Right atrium auricular region (tissue), 2 donors: Measurements from ENCODE around the gene NRXN3. TPM values are rescaled to one million over a fixed set of nuclear protein-coding genes. Genes with fewer than 3 reads are reported as not detected.

Experiments used
- DNase-seq: peaks from one replicate; pipeline ENCODE4 v3.0.0-alpha.2; 2019; ENCODE audit warnings: low spot score
- H3K27ac ChIP-seq, 2 donors: fragments of 200-600 bp; sonication (generic); 1 replicate in 1 of 2; 2 replicates in 1 of 2; pipeline ENCODE4 v1.5.1; 2016 to 2019
- H3K27me3 ChIP-seq, 2 donors: fragments of 200-600 bp; sonication (generic); one replicate each; pipeline versions ENCODE4 v1.5.1 to v1.6.0; 2017 to 2019
- H3K36me3 ChIP-seq: fragments of 200-600 bp; sonication (generic); one replicate; pipeline ENCODE4 v1.5.1; 2016
- H3K4me1 ChIP-seq, 2 donors: fragments of 200-600 bp; sonication (generic); one replicate each; pipeline versions ENCODE4 v1.5.1 to v1.6.0; 2017 to 2019
- H3K4me3 ChIP-seq, 2 donors: fragments of 200-600 bp; sonication (generic); 1 replicate in 1 of 2; 2 replicates in 1 of 2; pipeline ENCODE4 v1.5.1; 2017 to 2019; ENCODE audit warnings: mild to moderate bottlenecking in 1 of 2, moderate library complexity in 1 of 2
- H3K9me3 ChIP-seq, 2 donors: fragments of 200-600 bp; sonication (generic); one replicate each; pipeline ENCODE4 v1.5.1; 2019
- total RNA-seq, 2 donors: library from RNA; depleted of rRNA; stranded (reverse); fragments of >200 nt; gene quantifications; one replicate each; pipeline ENCODE4 v1.1.0, GENCODE V29; 2016
- TF ChIP-seq, protein P1 (sequence below), 2 donors: fragments of 200-600 bp; sonication (generic); IDR thresholded peaks; one replicate each; pipeline ENCODE4 v1.5.1; 2019; ENCODE audit warnings: antibody characterized with exemption in 2 of 2

The NRXN3 gene
- total RNA-seq, 2 donors from 2014 or later, result 2.0 to 2.3 TPM

GRCh38 chr14:78992867-78993266 is 822.7 kb downstream of the NRXN3 start:
- DNase-seq, result no peak
- TF ChIP-seq, protein P1, sequence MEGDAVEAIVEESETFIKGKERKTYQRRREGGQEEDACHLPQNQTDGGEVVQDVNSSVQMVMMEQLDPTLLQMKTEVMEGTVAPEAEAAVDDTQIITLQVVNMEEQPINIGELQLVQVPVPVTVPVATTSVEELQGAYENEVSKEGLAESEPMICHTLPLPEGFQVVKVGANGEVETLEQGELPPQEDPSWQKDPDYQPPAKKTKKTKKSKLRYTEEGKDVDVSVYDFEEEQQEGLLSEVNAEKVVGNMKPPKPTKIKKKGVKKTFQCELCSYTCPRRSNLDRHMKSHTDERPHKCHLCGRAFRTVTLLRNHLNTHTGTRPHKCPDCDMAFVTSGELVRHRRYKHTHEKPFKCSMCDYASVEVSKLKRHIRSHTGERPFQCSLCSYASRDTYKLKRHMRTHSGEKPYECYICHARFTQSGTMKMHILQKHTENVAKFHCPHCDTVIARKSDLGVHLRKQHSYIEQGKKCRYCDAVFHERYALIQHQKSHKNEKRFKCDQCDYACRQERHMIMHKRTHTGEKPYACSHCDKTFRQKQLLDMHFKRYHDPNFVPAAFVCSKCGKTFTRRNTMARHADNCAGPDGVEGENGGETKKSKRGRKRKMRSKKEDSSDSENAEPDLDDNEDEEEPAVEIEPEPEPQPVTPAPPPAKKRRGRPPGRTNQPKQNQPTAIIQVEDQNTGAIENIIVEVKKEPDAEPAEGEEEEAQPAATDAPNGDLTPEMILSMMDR (IDR thresholded peaks at IDR 0.05), result no peak
- no peak overlapping the region for H3K4me3 ChIP-seq
- H3K27ac ChIP-seq, result no peak overlapping the region
- H3K4me1 ChIP-seq, result no peaks in the 10 kb centered on the region
- H3K36me3 ChIP-seq, result no peaks in the 10 kb centered on the region
- H3K27me3 ChIP-seq, result no peaks in the 10 kb centered on the region
- no peaks in the 10 kb centered on the region for H3K9me3 ChIP-seq

- no peaks in the 10 kb centered on the region for H3K4me1 ChIP-seq
- no peak overlapping the region for H3K4me3 ChIP-seq
- no peaks in the 10 kb centered on the region for H3K36me3 ChIP-seq
- H3K27me3 ChIP-seq, result no peaks in the 10 kb centered on the region
- no peak for DNase-seq
- H3K9me3 ChIP-seq, result no peaks in the 10 kb centered on the region
- no peak overlapping the region for H3K27ac ChIP-seq
- TF ChIP-seq, protein P1 (IDR thresholded peaks at IDR 0.05), result no peak
Observed at GRCh38 chr14:78997811-78998210, 827.6 kb downstream of the NRXN3 start.

DNA sequence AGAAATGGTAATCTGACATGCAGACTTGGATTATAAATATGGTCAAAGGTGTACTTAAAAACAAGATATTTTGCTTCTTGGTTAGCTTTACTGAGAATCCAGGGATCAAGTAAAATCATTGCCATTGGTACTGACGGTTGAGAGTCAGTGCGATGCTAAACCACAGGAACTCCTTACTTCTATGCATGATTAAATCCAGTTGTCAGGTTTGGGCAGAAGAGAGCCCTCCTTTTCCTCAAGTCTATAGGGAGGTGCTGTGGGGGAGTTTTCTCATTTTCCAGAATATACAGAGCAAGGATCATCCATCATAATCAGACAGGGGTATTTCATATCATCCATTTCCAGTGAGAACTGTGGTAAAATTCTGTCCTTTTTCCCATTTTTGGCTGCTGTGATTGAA is 839.1 kb downstream of the NRXN3 start:
- no peak overlapping the region for H3K27ac ChIP-seq
- H3K27me3 ChIP-seq, result no peaks in the 10 kb centered on the region
- no peak for DNase-seq
- H3K4me1 ChIP-seq, result no peaks in the 10 kb centered on the region
- no peaks in the 10 kb centered on the region for H3K36me3 ChIP-seq
- H3K4me3 ChIP-seq, result no peak overlapping the region
- no peaks in the 10 kb centered on the region for H3K9me3 ChIP-seq
- TF ChIP-seq, protein P1 (IDR thresholded peaks at IDR 0.05), result no peak

- no peak for DNase-seq
- Histone ChIP-seq H3K4me1 (no peaks in the 10 kb centered on the region), H3K4me3 (no peak overlapping the region), H3K27me3 (no peaks in the 10 kb centered on the region), H3K36me3 (no peaks in the 10 kb centered on the region), H3K9me3 (no peaks in the 10 kb centered on the region), H3K27ac (no peak overlapping the region)
- TF ChIP-seq, protein P1 (IDR thresholded peaks at IDR 0.05), result peak; percentile 17 to 64
Observed at GRCh38 chr14:79011091-79011919, 841.1 kb downstream of the NRXN3 start.

- TF ChIP-seq, protein P1 (IDR thresholded peaks at IDR 0.05), result no peak
- H3K9me3 ChIP-seq, result no peaks in the 10 kb centered on the region
- no peak overlapping the region for H3K4me3 ChIP-seq
- H3K27me3 ChIP-seq, result no peaks in the 10 kb centered on the region
- H3K27ac ChIP-seq, result no peak overlapping the region
- no peak for DNase-seq
- no peaks in the 10 kb centered on the region for H3K4me1 ChIP-seq
- no peaks in the 10 kb centered on the region for H3K36me3 ChIP-seq
Observed at GRCh38 chr14:79011920-79012204, 841.7 kb downstream of the NRXN3 start.
